ENCODE results near the gene BICRAL. TPM values are rescaled to one million over a fixed set of nuclear protein-coding genes. Genes with fewer than 3 reads are reported as not detected.
"Not testable (repeated sequence)": the region's sequence is repeated elsewhere in the genome, so short reads cannot be mapped to it uniquely, and the experiment has no call there.

Gene BICRAL, protein sequence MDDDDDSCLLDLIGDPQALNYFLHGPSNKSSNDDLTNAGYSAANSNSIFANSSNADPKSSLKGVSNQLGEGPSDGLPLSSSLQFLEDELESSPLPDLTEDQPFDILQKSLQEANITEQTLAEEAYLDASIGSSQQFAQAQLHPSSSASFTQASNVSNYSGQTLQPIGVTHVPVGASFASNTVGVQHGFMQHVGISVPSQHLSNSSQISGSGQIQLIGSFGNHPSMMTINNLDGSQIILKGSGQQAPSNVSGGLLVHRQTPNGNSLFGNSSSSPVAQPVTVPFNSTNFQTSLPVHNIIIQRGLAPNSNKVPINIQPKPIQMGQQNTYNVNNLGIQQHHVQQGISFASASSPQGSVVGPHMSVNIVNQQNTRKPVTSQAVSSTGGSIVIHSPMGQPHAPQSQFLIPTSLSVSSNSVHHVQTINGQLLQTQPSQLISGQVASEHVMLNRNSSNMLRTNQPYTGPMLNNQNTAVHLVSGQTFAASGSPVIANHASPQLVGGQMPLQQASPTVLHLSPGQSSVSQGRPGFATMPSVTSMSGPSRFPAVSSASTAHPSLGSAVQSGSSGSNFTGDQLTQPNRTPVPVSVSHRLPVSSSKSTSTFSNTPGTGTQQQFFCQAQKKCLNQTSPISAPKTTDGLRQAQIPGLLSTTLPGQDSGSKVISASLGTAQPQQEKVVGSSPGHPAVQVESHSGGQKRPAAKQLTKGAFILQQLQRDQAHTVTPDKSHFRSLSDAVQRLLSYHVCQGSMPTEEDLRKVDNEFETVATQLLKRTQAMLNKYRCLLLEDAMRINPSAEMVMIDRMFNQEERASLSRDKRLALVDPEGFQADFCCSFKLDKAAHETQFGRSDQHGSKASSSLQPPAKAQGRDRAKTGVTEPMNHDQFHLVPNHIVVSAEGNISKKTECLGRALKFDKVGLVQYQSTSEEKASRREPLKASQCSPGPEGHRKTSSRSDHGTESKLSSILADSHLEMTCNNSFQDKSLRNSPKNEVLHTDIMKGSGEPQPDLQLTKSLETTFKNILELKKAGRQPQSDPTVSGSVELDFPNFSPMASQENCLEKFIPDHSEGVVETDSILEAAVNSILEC
- total RNA-seq = 16.2 TPM
- 12.3 TPM for polyA plus RNA-seq

DNA sequence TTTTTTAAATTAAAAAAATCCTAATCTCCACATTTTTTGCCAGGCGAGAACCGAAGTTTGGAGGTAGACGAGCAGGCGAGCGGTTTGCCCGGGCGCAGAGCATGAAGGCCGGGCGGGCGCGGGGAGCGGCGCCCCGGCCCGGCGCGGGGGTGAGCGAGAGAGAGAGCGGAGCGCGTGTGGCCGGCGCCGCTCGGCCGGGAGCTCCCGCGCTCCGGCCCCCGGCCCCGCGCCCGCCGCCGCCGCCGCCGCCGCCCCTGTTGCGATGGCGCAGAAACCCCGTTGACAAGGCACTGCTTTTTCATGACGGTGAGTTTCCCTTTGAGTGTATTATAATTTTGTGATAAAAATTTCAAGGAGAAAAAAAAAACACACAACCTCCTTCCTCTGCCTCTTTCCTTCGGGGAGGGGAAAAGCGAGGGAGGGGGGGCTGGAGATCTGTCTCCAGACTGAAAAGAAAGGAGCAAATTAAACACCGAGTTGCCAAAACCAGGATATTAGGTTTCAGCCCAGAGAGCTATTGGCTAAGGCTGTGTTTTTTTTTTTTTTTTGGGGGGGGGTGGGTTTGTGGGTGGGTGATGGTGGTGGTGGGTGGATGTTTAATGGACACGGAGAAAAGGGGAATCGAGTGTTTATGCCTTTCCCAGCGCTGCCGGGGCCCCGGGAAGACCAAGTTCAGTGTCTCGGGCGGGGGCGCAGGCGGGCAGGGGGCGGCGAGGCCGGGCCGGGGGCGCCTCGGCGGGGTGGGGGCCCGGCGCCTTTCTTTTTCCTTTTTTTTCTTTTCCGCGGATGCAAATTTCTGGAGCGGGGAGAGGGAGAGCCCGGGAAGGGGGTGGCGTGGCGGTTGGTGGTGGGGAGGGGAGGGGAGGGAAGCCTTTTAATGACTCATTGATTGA lies at the start of gene BICRAL:
Gene BICRAL (plus strand): TSS at position 257 of the 893 bp plus-strand sequence. CDS start 39,971 bp downstream, outside the sequence.
- WGBS = under 1% methylated on average over 67 of the region's 70 CpGs
- DNase-seq (ENCODE audit: extremely low spot score) = peak; percentile 83

DNA sequence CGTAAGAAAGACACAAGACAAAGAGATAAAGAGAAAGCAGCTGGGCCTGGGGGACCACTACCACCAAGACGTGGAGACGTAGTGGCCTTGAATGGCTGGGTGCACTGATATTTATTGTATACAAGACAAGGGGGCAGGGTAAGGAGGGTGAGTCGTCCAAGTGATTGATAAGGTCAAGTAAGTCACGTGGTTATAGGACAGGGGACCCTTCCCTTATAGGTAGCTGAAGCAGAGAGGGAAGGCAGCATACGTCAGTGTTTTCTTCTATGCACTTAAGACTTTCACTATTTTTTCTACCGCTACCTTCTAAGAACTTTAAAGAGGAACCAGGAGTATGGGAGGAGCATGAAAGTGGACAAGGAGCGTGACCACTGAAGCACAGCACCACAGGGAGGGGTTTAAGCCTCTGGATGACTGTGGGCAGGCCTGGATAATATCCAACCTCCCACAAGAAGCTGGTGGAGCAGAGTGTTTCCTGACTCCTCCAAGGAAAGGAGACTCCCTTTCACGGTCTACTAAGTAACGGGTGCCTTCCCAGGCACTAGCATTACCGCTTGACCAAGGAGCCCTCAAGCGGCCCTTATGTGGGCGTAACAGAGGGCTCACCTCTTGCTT lies 47.9 kb upstream of the BICRAL start:
- DNase-seq (ENCODE audit: extremely low spot score); H3K4me3 ChIP-seq (ENCODE audit: low read depth, low read length); H3K4me1 ChIP-seq (ENCODE audit: insufficient read depth); H3K36me3 ChIP-seq (ENCODE audit: insufficient read depth); H3K27ac ChIP-seq (ENCODE audit: low read depth): not testable (repeated sequence)
- WGBS = 72% methylated on average over 13 of the region's 13 CpGs

More for the DNA sequence above, at the start of gene BICRAL:
- Histone ChIP-seq H3K4me1 (ENCODE audit: insufficient read depth) (no peaks in the 10 kb centered on the region), H3K36me3 (ENCODE audit: insufficient read depth) (no peaks in the 10 kb centered on the region), H3K4me3 (ENCODE audit: low read depth, low read length) (peak within 1 kb of the TSS; percentile 95), H3K27ac (ENCODE audit: low read depth) (peak within 1 kb of the TSS; percentile 100)

DNA sequence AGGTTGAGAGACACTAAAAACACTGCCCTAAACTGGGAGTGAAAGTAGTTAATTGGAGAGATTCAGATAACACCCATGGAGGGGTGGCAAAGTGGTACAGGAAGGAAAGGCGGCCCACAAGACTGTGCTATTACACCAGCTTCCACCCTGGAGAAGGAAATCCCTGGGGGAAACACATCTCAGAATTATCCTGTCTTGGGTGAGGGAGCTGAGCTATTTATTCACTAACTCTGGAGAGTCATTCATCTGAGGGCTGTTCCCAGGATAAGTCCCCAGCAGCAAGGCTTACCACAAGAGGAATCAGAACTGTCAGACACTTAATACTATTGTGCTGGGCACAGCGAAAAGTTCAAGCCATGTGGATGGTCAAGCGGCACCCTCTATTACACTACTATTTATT lies 45.9 kb upstream of the BICRAL start:
- Histone ChIP-seq H3K36me3 (ENCODE audit: insufficient read depth) (no peaks in the 10 kb centered on the region), H3K4me3 (ENCODE audit: low read depth, low read length) (no peak overlapping the region), H3K4me1 (ENCODE audit: insufficient read depth) (no peaks in the 10 kb centered on the region), H3K27ac (ENCODE audit: low read depth) (no peak overlapping the region)
- no peak for DNase-seq (ENCODE audit: extremely low spot score)
- 90% methylated on average over 3 of the region's 3 CpGs for WGBS

DNA sequence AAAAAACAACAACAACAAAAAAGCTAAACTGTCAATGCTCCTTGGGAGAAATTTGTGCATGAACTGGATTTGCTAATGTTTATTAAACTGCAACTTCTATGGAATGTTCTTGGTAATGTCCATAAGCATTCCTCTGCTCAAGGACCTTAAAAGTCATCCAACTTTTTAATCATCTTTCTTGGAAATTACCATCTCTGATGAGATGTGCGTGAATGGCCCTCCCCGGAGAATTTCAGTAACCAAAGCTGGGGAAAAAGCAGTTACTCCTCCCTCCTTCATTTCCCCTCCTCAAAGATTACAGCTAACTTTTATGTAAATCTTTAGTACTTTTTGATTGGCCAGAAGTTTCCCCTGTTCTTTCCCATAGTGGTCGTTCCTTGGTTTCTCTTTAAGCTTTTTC lies 41.1 kb upstream of the BICRAL start:
- H3K36me3 ChIP-seq (ENCODE audit: insufficient read depth) = no peaks in the 10 kb centered on the region
- no peak overlapping the region for H3K4me3 ChIP-seq (ENCODE audit: low read depth, low read length)
- H3K27ac ChIP-seq (ENCODE audit: low read depth) = no peak overlapping the region
- WGBS = 57% methylated on average over 3 of the region's 3 CpGs
- no peak for DNase-seq (ENCODE audit: extremely low spot score)
- no peaks in the 10 kb centered on the region for H3K4me1 ChIP-seq (ENCODE audit: insufficient read depth)

DNA sequence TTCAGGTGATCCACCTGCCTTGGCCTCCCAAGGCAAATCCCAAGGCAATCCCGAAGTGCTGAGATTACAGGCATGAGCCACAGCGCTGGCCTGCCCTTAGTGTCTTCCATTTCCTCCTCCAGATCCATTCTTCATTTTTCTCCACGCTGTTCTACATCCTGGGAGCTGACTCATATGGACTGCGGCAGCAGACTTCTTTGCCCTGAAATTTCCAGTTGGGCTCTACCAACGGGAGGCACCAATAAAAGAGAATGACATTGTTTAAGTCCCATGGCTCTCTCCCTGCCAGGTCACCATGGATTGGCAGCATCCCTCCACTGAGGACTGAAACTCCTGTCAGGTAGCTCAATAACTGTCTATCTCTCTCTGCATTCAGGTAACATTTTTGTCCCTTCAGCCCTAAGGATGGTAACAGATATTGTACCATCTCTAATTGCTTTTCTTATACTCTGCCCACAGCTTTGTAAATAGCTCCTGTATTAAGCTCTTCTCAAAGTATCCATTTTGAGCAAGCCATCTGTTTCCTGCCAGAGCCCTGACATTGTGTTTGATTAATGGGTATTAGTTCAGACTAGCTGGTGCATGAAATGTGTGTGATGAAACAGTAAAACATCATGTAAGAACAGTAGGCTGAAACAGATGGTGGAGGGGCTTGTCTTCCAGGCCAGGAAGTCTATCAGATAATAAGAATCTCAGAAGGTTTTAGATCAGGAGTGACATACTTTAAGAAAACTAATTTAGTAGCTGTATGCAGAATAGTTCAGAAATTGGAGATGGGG lies 39.5 kb upstream of the BICRAL start:
- no peaks in the 10 kb centered on the region for H3K36me3 ChIP-seq (ENCODE audit: insufficient read depth)
- no peak overlapping the region for H3K4me3 ChIP-seq (ENCODE audit: low read depth, low read length)
- H3K4me1 ChIP-seq (ENCODE audit: insufficient read depth) = no peaks in the 10 kb centered on the region
- H3K27ac ChIP-seq (ENCODE audit: low read depth) = no peak overlapping the region
- DNase-seq (ENCODE audit: extremely low spot score) = no peak
- WGBS = 75% methylated on average over 5 of the region's 5 CpGs

DNA sequence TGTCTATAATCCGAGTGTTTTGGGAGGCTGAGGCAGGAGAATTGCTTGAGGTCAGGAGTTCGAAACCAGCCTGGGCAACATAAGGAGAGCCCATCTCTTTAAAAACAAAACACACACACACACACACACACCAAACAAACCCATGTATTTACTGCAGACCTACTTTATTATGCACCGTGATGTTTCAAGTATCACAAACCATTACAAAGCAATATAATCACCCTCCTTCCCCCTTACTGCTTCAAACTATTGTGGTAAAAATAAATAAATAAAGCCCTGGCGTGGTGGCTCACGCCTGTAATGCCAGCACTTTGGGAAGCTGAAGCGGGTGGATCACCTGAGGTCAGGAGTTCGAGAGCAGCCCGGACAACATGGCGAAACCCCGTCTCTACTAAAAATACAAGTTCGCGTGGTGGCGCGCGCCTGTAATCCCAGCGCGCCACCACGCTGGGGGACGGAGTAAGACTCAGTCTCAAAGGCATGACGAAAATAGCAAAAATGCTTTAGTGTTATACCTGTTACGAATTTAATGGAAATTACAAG lies 37.4 kb upstream of the BICRAL start:
- WGBS = 42% methylated on average over 21 of the region's 21 CpGs
- no peak for DNase-seq (ENCODE audit: extremely low spot score)
- H3K27ac ChIP-seq (ENCODE audit: low read depth) = no peak overlapping the region
- peak overlapping the region; percentile 82 for H3K4me3 ChIP-seq (ENCODE audit: low read depth, low read length)
- no peaks in the 10 kb centered on the region for H3K36me3 ChIP-seq (ENCODE audit: insufficient read depth)
- no peaks in the 10 kb centered on the region for H3K4me1 ChIP-seq (ENCODE audit: insufficient read depth)

DNA sequence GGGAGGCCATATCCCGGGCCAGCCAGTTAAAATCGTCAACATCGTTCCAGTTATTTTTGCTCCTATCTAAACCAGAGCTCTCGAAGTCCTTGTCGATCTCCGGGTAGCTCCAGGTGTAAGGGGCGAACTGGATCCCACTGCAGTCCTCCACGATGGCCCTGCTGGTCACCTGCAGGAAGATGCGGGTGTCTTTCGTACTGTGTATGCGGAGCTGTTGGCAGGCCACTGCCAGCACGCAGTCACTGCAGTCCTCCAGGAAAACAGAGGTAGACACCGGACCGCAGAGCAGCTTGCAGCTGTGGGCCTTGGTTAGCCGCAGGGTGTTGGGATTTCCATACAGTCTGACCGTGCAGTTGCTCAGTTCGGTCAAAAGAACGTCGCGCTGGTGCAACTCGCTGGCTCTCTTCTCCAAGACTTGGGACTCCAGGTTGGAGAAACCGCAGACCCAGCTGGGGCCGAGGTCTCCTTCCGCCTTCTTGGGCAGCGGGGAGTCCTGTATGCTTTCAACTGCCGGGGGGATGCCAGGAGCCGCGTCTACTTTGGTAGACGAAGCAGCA lies 36.7 kb upstream of the BICRAL start:
- 2% methylated on average over 29 of the region's 29 CpGs for WGBS
- no peak for DNase-seq (ENCODE audit: extremely low spot score)

DNA sequence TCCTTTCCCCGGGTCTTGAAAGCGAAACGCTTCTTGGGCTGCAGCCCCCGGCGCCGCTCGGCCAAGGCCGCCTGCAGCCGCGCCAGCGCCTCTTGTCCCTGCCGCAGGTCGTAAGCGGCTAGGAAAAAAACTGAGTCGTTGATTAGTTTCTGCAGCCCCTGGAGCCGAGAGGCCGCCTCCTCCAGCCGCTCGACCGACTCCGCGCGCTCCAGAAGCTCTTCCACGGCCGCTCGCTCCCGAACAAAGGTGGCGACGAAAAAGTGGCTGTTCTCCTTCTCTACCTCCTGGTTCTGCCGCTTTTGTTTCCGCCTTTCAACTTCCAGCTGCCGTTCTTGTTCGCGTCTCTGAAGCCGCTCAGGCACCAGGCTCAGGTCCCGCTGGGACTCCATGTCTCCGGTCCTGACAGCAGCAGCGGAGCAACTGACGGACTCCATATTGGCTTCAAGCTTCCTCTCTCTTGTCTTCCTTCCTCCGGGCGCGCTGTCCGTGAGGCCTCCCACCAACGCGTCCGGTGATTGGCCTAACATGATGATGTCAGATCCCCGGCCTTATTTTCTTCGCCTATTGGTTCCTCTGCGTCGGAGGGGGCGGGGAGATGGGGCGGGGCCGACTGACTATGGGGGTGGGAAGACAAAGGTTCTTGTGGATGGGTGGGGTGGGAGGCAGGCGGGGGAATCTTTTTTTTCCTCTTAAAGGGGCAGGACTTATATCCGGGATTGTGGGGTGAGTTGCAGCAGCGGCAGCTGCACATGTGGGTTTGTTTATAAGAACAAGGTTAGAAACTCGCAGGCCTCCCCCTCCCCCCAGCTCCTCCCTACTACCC lies 36.0 kb upstream of the BICRAL start, which contains the start of gene TBCC:
Gene TBCC (minus strand): TSS at position 464 of the 823 bp plus-strand sequence. CDS start 30 bp downstream, at position 434.
- peak; percentile 98 for DNase-seq (ENCODE audit: extremely low spot score)
- under 1% methylated on average over 57 of the region's 57 CpGs for WGBS
- no peaks in the 10 kb centered on the region for H3K36me3 ChIP-seq (ENCODE audit: insufficient read depth)
- peak within 1 kb of the TSS; percentile 95 for H3K27ac ChIP-seq (ENCODE audit: low read depth)
- H3K4me3 ChIP-seq (ENCODE audit: low read depth, low read length) = peak within 1 kb of the TSS; percentile 87
- H3K4me1 ChIP-seq (ENCODE audit: insufficient read depth) = no peaks in the 10 kb centered on the region

More for the DNA sequence above, 36.7 kb upstream of the BICRAL start:
- no peaks in the 10 kb centered on the region for H3K4me1 ChIP-seq (ENCODE audit: insufficient read depth)
- H3K4me3 ChIP-seq (ENCODE audit: low read depth, low read length) = peak overlapping the region; percentile 82
- no peak overlapping the region for H3K27ac ChIP-seq (ENCODE audit: low read depth)
- no peaks in the 10 kb centered on the region for H3K36me3 ChIP-seq (ENCODE audit: insufficient read depth)

DNA sequence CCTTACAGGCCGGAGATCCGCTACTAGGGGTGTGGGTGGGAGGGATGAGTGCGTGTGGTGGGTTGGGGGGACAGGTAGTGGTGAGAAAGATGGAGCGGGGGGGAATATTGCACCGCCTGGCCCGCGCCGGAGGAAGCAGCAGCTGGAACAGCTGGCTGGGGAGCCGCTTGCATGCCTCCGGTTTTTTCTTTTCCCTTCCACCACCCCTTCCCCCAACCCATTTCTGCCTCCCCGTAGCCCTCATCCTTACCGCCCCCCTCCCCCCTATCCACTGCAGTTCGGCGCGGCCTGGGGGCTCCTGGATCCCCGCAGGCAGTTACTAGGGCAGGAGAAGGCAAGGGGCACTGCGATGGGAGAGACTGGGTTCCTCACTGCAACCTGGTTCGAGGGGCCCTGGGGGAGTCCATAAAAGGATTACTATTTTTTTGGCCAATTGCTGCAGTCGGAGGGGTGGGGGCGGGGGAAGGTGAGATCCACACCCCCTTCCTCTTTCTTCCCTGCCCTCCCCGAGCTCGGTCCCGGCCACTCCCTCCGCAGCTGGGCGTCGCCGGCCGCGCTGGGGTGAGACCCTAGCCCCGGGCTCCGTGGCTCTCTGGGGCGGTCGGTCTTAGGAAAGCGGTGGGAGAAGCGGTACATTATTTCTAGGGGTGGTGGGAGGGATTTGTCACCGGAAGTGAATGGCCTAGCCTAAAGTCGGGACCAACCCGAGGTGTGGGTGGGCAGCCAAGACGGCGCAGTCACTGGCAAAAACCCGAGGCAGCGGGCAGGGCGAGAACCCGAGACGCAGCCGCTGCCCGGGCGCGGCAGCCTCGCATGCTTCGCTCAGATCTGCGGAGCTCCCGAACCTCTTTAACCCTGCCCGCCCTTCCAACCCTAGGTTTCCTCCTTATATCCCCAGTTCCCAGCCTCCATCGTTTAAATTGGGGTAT lies 35.1 kb upstream of the BICRAL start:
- H3K27ac ChIP-seq (ENCODE audit: low read depth) = peak overlapping the region; percentile 90
- WGBS = under 1% methylated on average over 55 of the region's 55 CpGs
- H3K36me3 ChIP-seq (ENCODE audit: insufficient read depth) = no peaks in the 10 kb centered on the region
- peak; percentile 80 for DNase-seq (ENCODE audit: extremely low spot score)
- no peaks in the 10 kb centered on the region for H3K4me1 ChIP-seq (ENCODE audit: insufficient read depth)
- peak overlapping the region; percentile 87 for H3K4me3 ChIP-seq (ENCODE audit: low read depth, low read length)
